Astrocyte of the hippocampus (primary cell): ENCODE data around the gene NUTM2A.
"Not testable (repeated sequence)": the region's sequence is repeated elsewhere in the genome, so short reads cannot be mapped to it uniquely, and the experiment has no call there.

ENCODE experiments used
- DNase-seq: peaks from one replicate; pipeline ENCODE4 v3.0.0; 2011; ENCODE audit warnings: low read depth, low spot score

NUTM2A gene

GRCh38 chr10:87247335-87247734, 22.1 kb downstream of the NUTM2A start:
- DNase-seq: not testable (repeated sequence)

- DNase-seq: not testable (repeated sequence)
These were observed 23.6 kb downstream of the NUTM2A start for GRCh38 chr10:87248818-87249353.

- not testable (repeated sequence) for DNase-seq
These were observed 55.6 kb downstream of the NUTM2A start for GRCh38 chr10:87280749-87281392.
